ENCODE measurements around the gene GDI1. TPM values are rescaled to one million over a fixed set of nuclear protein-coding genes. Genes with fewer than 3 reads are reported as not detected.
A peak's percentile ranks its signal among the peaks of the same experiment; 100 is the strongest.

Gene GDI1
- total and polyA plus RNA-seq, 9 of the 15 experiments (the other 6 are each of a cell fraction or from before 2014, with no cell fraction given) = 0.97 to 82.6 (median 37.5) TPM

DNA sequence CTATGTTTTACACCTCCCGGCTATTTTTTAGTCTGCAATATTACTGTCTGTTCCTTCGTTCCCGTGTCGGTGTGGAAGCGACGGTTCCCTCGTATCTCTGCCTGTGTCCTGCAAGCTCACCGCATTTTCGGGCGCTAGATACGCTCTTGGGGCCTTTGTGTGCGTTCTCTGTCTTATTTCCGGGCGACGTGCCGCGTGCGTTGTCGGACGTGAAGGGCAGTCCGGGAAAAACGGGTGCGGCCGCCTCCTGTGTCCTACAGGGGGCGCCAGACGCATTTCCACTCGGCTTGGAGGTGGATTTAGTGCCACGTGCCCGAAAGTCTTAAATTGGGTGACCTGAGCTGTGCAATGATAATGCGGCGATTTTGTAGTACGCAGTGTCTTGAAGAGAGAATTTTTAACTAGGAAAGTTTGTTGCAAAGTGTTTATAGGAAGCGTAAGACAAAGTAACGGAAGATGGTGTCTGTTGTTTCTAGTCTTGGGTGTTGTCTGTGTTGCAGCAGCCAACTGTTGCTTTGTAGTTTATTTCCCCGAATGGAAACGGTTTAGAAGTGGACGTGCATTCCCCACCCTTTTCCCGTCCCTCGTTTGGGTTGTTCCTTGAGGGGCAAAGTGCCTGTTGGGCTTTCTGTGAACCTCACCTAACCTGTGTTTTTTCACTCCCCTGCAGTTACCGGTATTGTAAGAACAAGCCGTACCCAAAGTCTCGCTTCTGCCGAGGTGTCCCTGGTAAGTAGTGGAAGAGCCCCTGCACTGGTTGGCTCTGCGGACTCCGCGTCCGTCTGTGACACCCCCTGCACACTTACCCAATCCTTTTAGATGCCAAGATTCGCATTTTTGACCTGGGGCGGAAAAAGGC is 38.1 kb upstream of the GDI1 start (continued):
- TF ChIP-seq MYC (IDR thresholded peaks at IDR 0.05; ENCODE audit: low read depth, low read length) (peak; percentile 99), MYC (CRISPR knock-in tag; IDR thresholded peaks at IDR 0.05; ENCODE audit: borderline replicate concordance, low read depth) (no peak), RCOR1 (IDR thresholded peaks at IDR 0.05; ENCODE audit: borderline replicate concordance in 1 of 2, low read depth in 2 of 2, low read length in 2 of 2) (peak in 1 of 2 experiments; percentile 11; a peak in 1 of 4 replicates), JUN (IDR thresholded peaks at IDR 0.05; ENCODE audit: borderline replicate concordance, low read depth, low read length) (no peak; the same call in 1 of the 2 replicates), JUN (CRISPR knock-in tag; IDR thresholded peaks at IDR 0.05; ENCODE audit: borderline replicate concordance) (no peak), CTBP1 (IDR thresholded peaks at IDR 0.05; ENCODE audit: borderline replicate concordance) (no peak), ETV5 (CRISPR knock-in tag; IDR thresholded peaks at IDR 0.05; ENCODE audit: low read depth) (no peak; the same call in 1 of the 2 replicates), SP1 (CRISPR knock-in tag; IDR thresholded peaks at IDR 0.05) (peak; percentile 16; the same call in 1 of the 2 replicates), SPI1 (IDR thresholded peaks at IDR 0.05; ENCODE audit: borderline replicate concordance, low read depth, low read length) (no peak), RBM34 (IDR thresholded peaks at IDR 0.05; ENCODE audit: borderline replicate concordance, insufficient read depth, low read length) (no peak), KAT2B (IDR thresholded peaks at IDR 0.05; ENCODE audit: low read depth, low read length) (no peak), ZNF76 (CRISPR knock-in tag; IDR thresholded peaks at IDR 0.05; ENCODE audit: borderline replicate concordance) (no peak), L3MBTL2 (IDR thresholded peaks at IDR 0.05) (peak; percentile 88)
- TF ChIP-seq, protein P1, sequence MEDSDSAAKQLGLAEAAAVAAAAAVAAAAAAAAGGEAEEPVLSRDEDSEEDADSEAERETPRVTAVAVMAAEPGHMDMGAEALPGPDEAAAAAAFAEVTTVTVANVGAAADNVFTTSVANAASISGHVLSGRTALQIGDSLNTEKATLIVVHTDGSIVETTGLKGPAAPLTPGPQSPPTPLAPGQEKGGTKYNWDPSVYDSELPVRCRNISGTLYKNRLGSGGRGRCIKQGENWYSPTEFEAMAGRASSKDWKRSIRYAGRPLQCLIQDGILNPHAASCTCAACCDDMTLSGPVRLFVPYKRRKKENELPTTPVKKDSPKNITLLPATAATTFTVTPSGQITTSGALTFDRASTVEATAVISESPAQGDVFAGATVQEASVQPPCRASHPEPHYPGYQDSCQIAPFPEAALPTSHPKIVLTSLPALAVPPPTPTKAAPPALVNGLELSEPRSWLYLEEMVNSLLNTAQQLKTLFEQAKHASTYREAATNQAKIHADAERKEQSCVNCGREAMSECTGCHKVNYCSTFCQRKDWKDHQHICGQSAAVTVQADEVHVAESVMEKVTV (CRISPR knock-in tag; IDR thresholded peaks at IDR 0.05) = peak; percentile 43
- TF ChIP-seq, protein P2, sequence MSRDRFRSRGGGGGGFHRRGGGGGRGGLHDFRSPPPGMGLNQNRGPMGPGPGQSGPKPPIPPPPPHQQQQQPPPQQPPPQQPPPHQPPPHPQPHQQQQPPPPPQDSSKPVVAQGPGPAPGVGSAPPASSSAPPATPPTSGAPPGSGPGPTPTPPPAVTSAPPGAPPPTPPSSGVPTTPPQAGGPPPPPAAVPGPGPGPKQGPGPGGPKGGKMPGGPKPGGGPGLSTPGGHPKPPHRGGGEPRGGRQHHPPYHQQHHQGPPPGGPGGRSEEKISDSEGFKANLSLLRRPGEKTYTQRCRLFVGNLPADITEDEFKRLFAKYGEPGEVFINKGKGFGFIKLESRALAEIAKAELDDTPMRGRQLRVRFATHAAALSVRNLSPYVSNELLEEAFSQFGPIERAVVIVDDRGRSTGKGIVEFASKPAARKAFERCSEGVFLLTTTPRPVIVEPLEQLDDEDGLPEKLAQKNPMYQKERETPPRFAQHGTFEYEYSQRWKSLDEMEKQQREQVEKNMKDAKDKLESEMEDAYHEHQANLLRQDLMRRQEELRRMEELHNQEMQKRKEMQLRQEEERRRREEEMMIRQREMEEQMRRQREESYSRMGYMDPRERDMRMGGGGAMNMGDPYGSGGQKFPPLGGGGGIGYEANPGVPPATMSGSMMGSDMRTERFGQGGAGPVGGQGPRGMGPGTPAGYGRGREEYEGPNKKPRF (IDR thresholded peaks at IDR 0.05; ENCODE audit: low read depth, low read length) = no peak
- TF ChIP-seq, protein P3, sequence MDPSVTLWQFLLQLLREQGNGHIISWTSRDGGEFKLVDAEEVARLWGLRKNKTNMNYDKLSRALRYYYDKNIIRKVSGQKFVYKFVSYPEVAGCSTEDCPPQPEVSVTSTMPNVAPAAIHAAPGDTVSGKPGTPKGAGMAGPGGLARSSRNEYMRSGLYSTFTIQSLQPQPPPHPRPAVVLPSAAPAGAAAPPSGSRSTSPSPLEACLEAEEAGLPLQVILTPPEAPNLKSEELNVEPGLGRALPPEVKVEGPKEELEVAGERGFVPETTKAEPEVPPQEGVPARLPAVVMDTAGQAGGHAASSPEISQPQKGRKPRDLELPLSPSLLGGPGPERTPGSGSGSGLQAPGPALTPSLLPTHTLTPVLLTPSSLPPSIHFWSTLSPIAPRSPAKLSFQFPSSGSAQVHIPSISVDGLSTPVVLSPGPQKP (CRISPR knock-in tag; IDR thresholded peaks at IDR 0.05) = no peak
- TF ChIP-seq, protein P4, sequence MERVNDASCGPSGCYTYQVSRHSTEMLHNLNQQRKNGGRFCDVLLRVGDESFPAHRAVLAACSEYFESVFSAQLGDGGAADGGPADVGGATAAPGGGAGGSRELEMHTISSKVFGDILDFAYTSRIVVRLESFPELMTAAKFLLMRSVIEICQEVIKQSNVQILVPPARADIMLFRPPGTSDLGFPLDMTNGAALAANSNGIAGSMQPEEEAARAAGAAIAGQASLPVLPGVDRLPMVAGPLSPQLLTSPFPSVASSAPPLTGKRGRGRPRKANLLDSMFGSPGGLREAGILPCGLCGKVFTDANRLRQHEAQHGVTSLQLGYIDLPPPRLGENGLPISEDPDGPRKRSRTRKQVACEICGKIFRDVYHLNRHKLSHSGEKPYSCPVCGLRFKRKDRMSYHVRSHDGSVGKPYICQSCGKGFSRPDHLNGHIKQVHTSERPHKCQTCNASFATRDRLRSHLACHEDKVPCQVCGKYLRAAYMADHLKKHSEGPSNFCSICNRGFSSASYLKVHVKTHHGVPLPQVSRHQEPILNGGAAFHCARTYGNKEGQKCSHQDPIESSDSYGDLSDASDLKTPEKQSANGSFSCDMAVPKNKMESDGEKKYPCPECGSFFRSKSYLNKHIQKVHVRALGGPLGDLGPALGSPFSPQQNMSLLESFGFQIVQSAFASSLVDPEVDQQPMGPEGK (CRISPR knock-in tag; IDR thresholded peaks at IDR 0.05; ENCODE audit: borderline replicate concordance) = no peak
